Activated CD4-positive, alpha-beta T cell treated with anti-CD3 and anti-CD28 coated beads for 48 hours (primary cell): ENCODE results near the gene DNAH9.

Source experiments
- DNase-seq: peaks from one replicate; pipeline ENCODE4 v3.0.0-alpha.2; 2020

Gene DNAH9

GRCh38 chr17:11690681-11691080 lies 92.4 kb downstream of the DNAH9 start:
- no peak for DNase-seq

GRCh38 chr17:11692688-11693087 lies 94.4 kb downstream of the DNAH9 start:
- no peak for DNase-seq

GRCh38 chr17:11693284-11693683 lies 95.0 kb downstream of the DNAH9 start:
- DNase-seq, result no peak

GRCh38 chr17:11700668-11701067 lies 102.4 kb downstream of the DNAH9 start:
- DNase-seq, result no peak

GRCh38 chr17:11701911-11702310 lies 103.6 kb downstream of the DNAH9 start:
- DNase-seq, result no peak

- DNase-seq, result no peak
These were observed 105.8 kb downstream of the DNAH9 start for GRCh38 chr17:11704041-11704440.

- no peak for DNase-seq
These were observed 106.8 kb downstream of the DNAH9 start for GRCh38 chr17:11705111-11705510.

GRCh38 chr17:11707586-11707985 lies 109.3 kb downstream of the DNAH9 start:
- DNase-seq, result no peak

GRCh38 chr17:11712456-11712855 lies 114.2 kb downstream of the DNAH9 start:
- no peak for DNase-seq

- no peak for DNase-seq
These were observed 120.9 kb downstream of the DNAH9 start for GRCh38 chr17:11719203-11719602.

- no peak for DNase-seq
These were observed 121.6 kb downstream of the DNAH9 start for GRCh38 chr17:11719856-11720255.

- DNase-seq, result no peak
These were observed 122.5 kb downstream of the DNAH9 start for GRCh38 chr17:11720816-11721215.

GRCh38 chr17:11730747-11731146 lies 132.5 kb downstream of the DNAH9 start:
- DNase-seq, result no peak

- no peak for DNase-seq
These were observed 138.5 kb downstream of the DNAH9 start for GRCh38 chr17:11736613-11737312.

- no peak for DNase-seq
These were observed 139.0 kb downstream of the DNAH9 start for GRCh38 chr17:11737313-11737679.

GRCh38 chr17:11738151-11738550 lies 139.9 kb downstream of the DNAH9 start:
- no peak for DNase-seq

- no peak for DNase-seq
These were observed 141.1 kb downstream of the DNAH9 start for GRCh38 chr17:11739351-11739750.

- no peak for DNase-seq
These were observed 141.6 kb downstream of the DNAH9 start for GRCh38 chr17:11739848-11740247.

- DNase-seq, result no peak
These were observed 144.6 kb downstream of the DNAH9 start for GRCh38 chr17:11742886-11743285.

GRCh38 chr17:11744696-11745095 lies 146.4 kb downstream of the DNAH9 start:
- DNase-seq, result no peak

GRCh38 chr17:11747441-11747840 lies 149.2 kb downstream of the DNAH9 start:
- DNase-seq, result no peak

GRCh38 chr17:11757815-11758214 lies 159.5 kb downstream of the DNAH9 start:
- DNase-seq, result no peak

GRCh38 chr17:11768106-11768505 lies 169.8 kb downstream of the DNAH9 start:
- no peak for DNase-seq

GRCh38 chr17:11768981-11769380 lies 170.7 kb downstream of the DNAH9 start:
- DNase-seq, result no peak

GRCh38 chr17:11772031-11772430 lies 173.8 kb downstream of the DNAH9 start:
- no peak for DNase-seq
